Activated T-cell treated with anti-CD3 and anti-CD28 coated beads, Interleukin-2, amount 50 U/mL, for 1 hour (primary cell): Measurements from ENCODE around the gene MAPK8IP1.
A peak's percentile ranks its signal among the peaks of the same experiment; 100 is the strongest.

Experiments used
- DNase-seq: peaks from one replicate; pipeline ENCODE4 v3.0.0-alpha.2; 2020

Gene MAPK8IP1

DNA sequence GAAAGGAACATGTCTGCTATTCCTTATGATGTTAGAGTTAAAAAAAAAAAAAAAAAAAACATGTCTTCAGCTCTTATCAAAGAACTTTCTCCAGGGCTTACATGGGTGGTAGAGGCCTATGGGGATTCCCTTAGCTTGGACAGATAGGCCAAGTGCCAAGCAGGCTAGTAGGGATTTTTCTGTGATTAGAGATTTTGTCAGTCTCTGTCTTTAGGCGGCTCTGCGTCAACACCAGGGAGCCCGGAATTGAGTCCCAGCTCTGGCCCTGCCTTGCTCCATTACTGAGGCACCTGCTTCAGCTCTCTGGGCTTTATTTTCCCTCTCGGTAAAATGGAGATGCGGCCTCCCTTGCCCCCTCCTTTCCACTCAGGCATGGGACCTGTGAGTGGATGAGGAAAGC is 25.1 kb upstream of the MAPK8IP1 start:
- no peak for DNase-seq

DNA sequence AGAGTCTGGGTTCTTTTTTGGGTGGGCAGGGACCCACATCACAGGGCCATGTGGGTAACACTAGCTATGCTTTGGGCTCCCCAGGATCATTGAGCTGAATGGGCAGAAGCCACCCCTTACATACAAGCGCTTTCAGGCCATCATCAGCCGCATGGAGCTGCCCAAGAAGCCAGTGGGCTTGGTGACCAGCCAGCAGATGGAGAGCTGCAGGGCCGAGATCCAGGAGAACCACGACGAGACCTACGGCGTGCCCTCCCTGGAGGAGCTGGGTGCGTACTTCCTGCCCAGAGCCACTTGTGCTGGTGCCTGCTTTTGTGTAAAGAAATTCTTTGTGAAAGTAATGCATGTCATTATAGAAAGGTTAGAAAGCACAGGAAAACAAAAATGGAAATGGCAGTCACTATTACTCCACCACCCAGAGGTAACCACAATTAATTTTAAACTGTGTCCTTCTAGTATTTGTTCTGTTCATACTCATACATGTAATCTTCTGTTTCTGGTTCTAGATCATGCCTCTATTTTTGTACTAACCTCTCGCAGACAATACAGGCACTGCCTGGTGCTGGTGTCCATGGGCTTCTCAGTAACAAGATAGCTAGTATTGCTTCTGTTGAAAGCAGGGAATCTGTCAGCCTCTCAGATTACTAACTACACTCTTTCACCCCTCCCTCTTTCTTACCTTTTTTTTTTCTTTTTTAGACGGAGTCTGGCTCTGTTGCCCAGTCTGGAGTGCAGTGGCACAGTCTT is 24.5 kb upstream of the MAPK8IP1 start:
- DNase-seq, result no peak

GRCh38 chr11:45864041-45864440 is 21.4 kb upstream of the MAPK8IP1 start:
- DNase-seq, result no peak

DNA sequence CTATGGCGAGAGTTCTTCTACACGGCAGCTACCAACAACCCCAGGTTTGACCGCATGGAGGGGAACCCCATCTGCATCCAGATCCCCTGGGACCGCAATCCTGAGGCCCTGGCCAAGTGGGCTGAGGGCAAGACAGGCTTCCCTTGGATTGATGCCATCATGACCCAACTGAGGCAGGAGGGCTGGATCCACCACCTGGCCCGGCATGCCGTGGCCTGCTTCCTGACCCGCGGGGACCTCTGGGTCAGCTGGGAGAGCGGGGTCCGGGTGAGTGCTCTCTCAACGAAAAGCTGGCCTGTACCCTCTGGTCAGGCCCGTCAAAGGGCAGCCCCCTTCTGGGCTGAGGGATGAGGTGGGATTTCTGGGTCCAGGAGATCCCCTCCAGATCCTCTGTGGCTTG is 15.9 kb upstream of the MAPK8IP1 start:
- DNase-seq, result no peak

DNA sequence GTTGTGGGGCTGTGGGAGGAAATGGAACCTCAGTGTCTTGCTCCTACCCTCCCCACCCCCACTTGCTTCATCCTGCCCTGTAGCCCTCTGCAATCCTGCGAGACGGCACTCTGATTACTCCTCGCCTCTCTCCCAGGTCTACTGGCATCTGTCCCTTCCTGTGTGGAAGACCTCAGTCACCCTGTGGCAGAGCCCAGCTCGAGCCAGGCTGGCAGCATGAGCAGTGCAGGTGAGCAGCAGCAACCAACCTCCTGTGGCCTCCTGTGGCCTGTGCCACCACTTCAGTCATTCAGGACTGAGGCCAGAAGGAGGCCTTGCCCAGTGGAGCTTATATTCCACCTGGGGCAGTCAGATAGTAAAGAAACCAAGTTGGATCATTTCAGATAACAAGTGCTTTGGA is 14.7 kb upstream of the MAPK8IP1 start:
- no peak for DNase-seq

DNA sequence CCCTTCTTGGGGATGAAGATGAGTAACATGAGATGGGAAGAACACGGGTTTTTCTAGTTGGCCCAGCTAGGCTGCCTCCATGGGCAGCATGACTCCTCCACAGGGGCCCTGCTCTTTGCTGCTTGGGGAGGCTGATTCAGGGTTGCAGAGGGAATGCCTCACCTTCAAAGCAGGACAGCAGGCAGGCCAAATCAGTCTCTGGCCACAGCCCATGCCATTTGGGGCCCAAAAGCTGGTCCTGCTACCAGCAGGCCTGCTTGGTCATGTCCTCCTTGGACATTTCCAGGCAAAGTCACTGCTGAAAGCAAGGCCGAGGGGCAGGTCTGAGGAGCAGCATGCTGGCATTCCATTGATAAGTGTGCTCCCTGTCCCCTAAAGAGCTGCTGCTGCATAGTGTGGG is 13.8 kb upstream of the MAPK8IP1 start:
- no peak for DNase-seq

- no peak for DNase-seq
Observed at GRCh38 chr11:45872651-45873356, 12.6 kb upstream of the MAPK8IP1 start.

- no peak for DNase-seq
Observed at GRCh38 chr11:45876401-45876800, 9.1 kb upstream of the MAPK8IP1 start.

DNA sequence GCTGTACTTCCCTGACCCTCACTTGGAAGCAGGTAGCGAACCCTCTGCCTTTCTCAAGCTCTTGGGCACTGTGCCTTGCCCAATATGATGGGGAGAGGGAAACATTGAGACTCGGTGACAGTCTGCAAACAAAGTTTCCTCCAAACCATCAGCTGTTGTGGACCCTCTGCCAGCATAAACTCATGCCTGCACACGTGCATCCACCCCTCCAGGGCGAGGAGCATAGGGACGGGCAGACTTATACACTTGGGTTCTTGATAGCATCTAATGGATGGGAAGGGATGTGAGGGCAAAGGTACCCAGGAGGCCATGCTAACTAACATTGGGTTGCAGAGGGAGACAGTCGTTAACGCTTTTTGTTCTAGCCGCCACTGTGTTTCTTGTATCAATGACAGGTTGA is 8.2 kb upstream of the MAPK8IP1 start:
- DNase-seq, result no peak

- DNase-seq, result no peak
Observed at GRCh38 chr11:45877845-45878244, 7.6 kb upstream of the MAPK8IP1 start.

DNA sequence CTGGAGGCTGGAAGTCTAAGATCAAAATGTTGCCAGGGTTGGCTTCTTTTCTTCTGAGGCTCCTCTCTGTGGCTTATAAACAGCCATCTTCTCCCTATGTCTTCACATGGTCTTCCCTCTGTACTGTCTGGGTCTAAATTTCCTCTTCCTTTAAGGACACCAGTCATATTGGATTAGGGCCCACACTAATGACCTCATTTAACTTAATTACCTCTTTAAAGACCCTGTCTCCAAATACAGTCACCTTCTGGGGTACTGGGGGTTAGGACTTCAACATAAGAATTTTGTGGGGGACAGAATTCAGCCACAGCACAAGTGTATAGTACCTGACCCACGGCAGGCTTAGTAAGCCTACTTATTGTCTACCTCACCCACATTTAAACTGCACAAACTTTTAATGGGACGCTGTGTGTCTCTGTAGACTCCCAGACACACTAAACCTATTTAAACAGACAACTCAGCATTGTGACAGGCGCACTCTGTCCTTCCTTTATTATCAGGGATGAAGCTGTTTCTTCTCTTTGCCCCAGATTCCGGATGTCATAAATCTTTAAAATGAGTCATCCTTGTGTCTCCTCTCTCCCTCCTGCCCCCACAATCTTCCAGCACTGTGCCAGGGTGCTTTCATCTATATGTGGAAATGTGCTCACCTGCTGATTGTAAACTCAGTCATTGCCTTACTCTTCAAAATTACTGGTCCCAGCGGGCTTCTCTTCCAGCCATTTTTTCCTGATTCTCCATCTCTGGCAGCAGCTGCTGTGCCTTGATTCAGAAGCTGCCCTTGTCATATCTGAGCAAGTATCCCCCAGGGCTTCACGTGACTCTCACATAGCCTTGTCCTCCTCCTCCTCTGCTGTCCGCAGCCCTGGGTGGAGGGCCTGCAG is 5.4 kb upstream of the MAPK8IP1 start:
- DNase-seq, result no peak

DNA sequence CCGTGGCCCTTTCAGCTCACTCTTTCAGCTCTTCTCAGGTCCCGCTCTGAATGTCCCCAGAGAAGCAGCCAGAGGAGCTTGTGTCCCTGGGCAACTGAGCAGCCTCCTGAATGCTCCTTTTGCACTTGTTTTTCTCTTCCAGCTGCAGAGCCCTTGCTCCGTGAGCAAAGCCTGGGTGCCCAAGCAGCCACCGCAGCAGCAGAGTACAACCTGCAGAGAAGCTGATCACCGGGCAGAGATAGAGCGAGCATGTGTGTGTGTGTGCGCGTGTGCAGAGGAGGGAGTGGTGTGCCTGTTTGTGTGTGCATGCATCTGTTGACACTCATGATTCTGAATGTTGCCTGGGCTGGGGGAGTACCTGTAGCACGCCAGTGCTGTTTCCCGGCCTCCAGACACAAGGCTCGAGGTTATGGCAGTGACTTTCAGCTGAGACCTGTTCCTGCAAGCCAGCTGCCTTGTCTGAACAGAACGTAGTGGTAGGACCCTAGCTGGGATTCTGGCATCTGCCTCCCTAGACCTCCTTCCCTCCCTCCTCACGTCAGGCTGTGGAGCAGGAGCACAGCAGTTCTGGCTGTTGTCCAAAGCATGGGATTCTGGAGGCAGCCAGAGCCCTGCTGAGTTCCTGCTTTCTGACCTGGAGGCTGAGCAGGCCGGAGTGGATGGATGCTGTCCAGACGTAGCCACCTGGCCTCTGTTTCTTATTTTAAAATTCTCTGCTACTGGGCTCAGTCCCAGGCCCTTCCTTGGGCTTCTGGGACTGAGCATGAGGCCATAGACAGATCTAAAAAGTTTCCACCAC is 4.5 kb upstream of the MAPK8IP1 start:
- DNase-seq, result no peak

DNA sequence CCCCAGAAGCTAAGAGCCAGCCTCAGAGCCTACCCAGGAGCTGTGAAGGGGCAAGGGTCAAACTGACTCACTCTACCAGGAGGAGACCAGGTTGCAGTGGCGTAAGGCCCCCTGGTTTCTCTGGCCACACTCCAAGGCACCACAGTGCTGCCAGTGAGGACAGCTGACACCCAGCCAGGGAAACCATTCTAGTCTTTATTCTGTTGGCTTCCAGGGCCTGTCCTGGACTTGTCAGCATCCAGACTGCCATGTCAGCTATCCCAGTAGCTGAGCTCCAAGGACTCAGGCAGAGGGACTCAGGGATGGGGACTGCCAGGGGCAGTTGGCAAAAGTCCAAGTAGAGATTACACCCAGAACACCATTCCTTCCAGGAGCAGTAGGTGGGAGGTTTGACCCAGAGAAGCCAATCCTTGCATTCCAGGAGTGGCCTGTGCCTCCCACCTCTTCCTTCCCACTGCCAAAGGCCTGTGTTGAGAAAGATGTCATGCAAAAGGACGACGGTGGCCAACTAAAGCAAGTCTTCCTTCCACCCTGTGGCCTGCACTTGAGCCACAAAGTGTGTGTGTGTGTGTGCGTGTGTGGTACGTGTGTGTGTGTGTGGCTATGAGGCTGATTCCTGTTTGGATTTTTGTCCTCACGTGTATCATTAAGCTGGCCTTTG is 3.6 kb upstream of the MAPK8IP1 start:
- peak; percentile 15 for DNase-seq

- no peak for DNase-seq
Observed at GRCh38 chr11:45884596-45885185, 760 bp upstream of the MAPK8IP1 start.

- peak; percentile 24 for DNase-seq
Observed at GRCh38 chr11:45885921-45886721, 670 bp downstream of the MAPK8IP1 start.

DNA sequence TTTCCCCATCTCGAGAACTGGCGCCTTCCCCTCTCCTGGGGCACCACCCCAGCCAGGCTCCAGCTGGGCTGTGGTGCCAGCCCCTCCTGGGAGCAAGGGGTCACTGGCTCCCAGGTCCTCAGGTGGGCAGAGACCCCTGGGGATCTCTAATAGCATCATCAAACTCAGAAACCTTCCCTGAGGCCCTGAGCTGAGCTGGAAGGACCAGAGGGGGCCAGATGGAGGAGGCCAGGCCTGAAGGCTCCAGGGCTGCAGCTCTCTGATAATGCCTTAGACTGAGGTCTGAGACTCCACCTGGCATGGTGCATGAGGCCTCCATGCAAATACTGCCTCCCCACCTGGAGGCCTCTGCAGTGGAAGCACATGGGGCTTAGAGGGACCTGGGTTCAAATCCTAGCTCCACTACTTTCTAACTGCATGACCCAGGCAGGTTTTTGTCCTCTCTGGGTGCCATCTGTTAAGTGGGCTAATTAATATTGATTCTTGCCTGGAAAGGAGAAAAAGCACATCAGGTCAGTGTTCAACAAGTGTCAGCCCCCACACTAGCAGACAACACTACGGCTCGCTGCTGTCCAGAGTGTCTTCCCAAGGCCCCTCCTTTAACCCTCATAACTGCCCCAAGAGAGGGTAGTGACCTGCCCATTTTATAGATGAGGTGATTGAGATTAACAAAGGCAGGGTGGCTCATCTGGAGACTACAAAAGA is 1.5 kb downstream of the MAPK8IP1 start:
- DNase-seq, result peak; percentile 18

DNA sequence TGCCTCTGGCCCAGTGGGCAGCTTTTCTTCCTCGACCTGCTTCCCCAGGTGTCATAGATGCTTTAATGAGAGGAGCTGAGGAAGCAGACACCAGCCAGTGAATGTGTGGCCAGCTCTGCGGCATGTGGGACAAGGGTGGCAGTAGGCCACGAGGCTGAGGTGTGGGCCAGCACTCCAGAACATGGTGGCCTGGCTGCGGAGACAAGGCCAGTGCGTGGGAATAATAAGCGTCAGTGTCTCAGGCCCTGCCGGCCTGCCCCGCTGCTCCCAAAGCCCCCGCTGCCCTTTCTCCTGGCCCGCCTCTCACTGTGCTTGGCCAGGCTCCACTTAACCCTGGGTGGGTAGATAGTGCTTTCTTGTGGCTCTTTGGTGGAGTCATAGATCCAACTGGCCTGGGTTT is 2.1 kb downstream of the MAPK8IP1 start:
- DNase-seq, result peak; percentile 14

GRCh38 chr11:45889555-45889954 is 4.1 kb downstream of the MAPK8IP1 start:
- no peak for DNase-seq

DNA sequence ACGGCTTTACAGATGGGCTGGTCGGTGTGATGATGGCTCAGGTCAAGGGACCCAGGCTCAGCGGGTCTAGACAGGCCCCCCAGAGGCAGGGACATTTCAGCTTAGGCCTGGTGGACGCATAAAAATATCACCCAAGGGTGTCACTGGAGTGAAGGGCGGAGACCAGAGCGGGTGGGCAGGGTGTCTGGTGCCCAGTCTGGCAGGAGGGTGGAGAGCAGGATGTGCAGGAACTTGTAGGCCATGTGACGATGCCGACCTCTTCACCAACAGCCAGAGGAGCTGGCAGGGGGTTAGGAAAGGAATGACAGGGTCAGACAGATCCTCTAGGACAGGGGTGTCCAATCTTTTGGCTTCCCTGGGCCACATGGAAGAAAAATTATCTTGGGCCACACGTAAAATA is 4.5 kb downstream of the MAPK8IP1 start:
- DNase-seq, result no peak

GRCh38 chr11:45890886-45891550 is 5.6 kb downstream of the MAPK8IP1 start:
- no peak for DNase-seq
